Left ventricle myocardium inferior (tissue), 1 donor: ENCODE measurements around the gene DHRS3. TPM values are rescaled to one million over a fixed set of nuclear protein-coding genes. Genes with fewer than 3 reads are reported as not detected.
"Not testable (repeated sequence)": the region's sequence is repeated elsewhere in the genome, so short reads cannot be mapped to it uniquely, and the experiment has no call there.

Source experiments
- DNase-seq: peaks from one replicate; pipeline ENCODE4 v3.0.0-alpha.2; 2020
- H3K27ac ChIP-seq: fragments of 200-600 bp; replicated peaks from 2 replicates; pipeline ENCODE4 v1.8.0; 2021
- H3K27me3 ChIP-seq: fragments of 200-600 bp; 2 replicates; pipeline ENCODE4 v1.8.0; 2021; ENCODE audit warnings: low read depth
- H3K36me3 ChIP-seq: fragments of 200-600 bp; 2 replicates; pipeline ENCODE4 v1.8.0; 2021
- H3K4me1 ChIP-seq: fragments of 200-600 bp; 2 replicates; pipeline ENCODE4 v1.8.0; 2021
- H3K4me3 ChIP-seq: fragments of 200-600 bp; 2 replicates; pipeline ENCODE4 v1.8.0; 2021; ENCODE audit warnings: mild to moderate bottlenecking, moderate library complexity
- H3K9me3 ChIP-seq: fragments of 200-600 bp; replicated peaks from 2 replicates; pipeline ENCODE4 v1.8.0; 2021
- CTCF ChIP-seq: fragments of 200-600 bp; IDR thresholded peaks from 2 replicates; pipeline ENCODE4 v1.8.0; 2021; ENCODE audit warnings: antibody characterized with exemption, mild to moderate bottlenecking, borderline replicate concordance
- intact Hi-C: fragments of 100-400 bp; cut with micrococcal nuclease; formaldehyde crosslinking; loops from one replicate; pipeline ENCODE4 v1.11.0; 2022
- total RNA-seq: library from RNA; stranded (reverse); fragmentation: NEBNext Ultra II Directional; extraction: Animal tissue kit (Norgen Biotek cat#: 25700); gene quantifications from one replicate; pipeline ENCODE4 v1.2.1, GENCODE V29; 2021
- donor health status: DM: no; HTN: yes; CAD: no; lungs with severe emphysema.

DHRS3 gene
- total RNA-seq, 1 donor from 2014 or later, result 89.7 TPM

DNA sequence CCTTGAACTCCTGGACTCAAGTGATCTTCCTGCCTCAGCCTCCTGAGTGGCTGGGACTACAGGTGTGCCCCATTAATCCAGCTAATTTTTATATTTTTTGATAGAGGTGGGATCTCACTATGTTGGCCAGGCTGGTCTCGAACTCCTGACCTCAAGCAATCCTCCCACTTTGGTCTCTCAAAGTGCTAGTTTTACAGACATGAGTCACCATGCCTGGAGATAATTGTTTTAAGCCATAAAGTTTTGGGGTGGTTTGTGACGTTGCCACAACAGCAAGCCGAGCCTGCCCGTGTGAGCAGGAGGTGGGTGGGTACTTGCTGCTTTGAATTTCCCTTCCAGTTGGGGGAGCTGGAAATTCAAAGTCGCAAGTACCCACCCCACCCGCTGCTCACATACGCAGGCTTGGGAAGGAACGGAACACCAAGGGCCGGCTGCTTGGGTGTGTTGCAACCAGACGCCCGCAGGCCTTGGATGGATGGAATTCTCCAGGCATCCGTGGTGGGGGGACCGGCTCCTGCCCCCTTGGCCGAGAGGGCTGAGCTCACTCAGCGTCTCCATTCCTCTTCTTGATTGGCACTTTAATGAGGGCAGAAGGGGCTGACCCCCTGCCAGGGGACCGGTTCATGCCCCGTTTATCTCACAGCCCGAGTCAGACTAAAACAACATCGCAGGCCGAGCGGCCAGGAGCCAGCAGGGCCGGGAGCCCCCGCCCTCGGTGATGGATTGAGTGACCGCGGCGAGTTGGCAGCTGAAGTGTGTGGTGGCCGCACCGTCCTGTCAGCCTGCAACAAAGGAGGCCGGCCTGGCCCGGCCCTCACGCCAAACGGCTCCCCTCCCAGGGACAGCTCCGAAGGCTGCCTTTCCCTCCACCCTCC, 78.1 kb downstream of the DHRS3 start:
- intact Hi-C loops, result no loop called here

DNA sequence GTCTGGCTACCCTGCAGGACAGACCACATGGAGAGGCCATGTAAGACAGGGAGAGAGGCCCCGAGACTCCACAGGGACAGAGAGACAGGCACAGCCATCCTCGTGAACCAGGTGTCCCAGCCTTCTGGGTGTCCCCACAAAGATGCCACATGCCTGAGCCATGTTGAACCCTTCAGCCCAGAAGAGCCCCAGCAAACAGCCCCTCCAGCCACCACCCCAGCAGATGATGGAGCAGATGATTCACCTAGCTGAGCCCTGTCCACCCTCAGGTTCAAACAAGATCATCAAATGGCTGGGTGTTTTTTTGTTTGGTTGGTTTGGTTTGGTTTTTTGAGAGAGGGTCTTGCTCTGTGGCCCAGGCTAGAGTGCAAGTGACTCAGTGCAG, 78.7 kb downstream of the DHRS3 start:
- peaks cover 10% of the 10 kb centered on the region for H3K9me3 ChIP-seq
- DNase-seq, result no peak
- no peak for TF ChIP-seq CTCF
- H3K4me3 ChIP-seq, result no peak overlapping the region
- no peaks in the 10 kb centered on the region for H3K27me3 ChIP-seq
- peaks cover 25% of the 10 kb centered on the region for H3K4me1 ChIP-seq
- no peaks in the 10 kb centered on the region for H3K36me3 ChIP-seq
- peak overlapping the region; percentile 74 for H3K27ac ChIP-seq
- intact Hi-C loops, result no loop called here

More for the DNA sequence above, 78.1 kb downstream of the DHRS3 start:
- peak overlapping the region; percentile 74 for H3K27ac ChIP-seq
- H3K27me3 ChIP-seq, result no peaks in the 10 kb centered on the region
- H3K9me3 ChIP-seq, result peaks cover 10% of the 10 kb centered on the region
- H3K4me1 ChIP-seq, result peaks cover 30% of the 10 kb centered on the region
- peak; percentile 81 for DNase-seq
- TF ChIP-seq CTCF, result no peak
- H3K4me3 ChIP-seq, result peak overlapping the region; percentile 37
- no peaks in the 10 kb centered on the region for H3K36me3 ChIP-seq

DNA sequence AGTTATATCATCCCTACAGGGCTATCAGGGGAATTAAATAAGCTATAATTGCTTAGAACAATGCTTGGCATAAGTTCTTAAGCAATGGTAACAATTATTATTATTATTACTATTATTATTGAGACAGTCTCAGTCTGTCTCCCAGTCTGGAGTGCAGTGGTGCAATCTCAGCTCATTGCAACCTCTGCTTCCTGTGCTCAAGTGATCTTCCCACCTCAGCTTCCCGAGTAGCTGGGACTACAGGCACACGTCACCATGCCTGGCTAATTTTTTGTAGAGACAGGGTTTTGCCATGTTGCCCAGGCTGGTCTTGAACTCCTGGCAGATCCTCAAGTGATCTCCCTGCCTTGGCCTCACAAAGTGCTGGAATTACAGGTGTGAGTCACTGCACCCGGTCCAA, 79.5 kb downstream of the DHRS3 start:
- H3K4me3 ChIP-seq, DNase-seq, intact Hi-C loops, H3K9me3 ChIP-seq, H3K36me3 ChIP-seq, H3K27ac ChIP-seq, H3K27me3 ChIP-seq: not testable (repeated sequence)
- H3K4me1 ChIP-seq, result peaks cover 25% of the 10 kb centered on the region

- DNase-seq, result no peak
- no peak for TF ChIP-seq CTCF
- peaks cover 10% of the 10 kb centered on the region for H3K9me3 ChIP-seq
- H3K27ac ChIP-seq, result no peak overlapping the region
- no peaks in the 10 kb centered on the region for H3K27me3 ChIP-seq
- peaks cover 25% of the 10 kb centered on the region for H3K4me1 ChIP-seq
- intact Hi-C loops, result no loop called here
- no peaks in the 10 kb centered on the region for H3K36me3 ChIP-seq
- H3K4me3 ChIP-seq, result no peak overlapping the region
Measured at GRCh38 chr1:12537906-12538461, 80.0 kb downstream of the DHRS3 start.

DNA sequence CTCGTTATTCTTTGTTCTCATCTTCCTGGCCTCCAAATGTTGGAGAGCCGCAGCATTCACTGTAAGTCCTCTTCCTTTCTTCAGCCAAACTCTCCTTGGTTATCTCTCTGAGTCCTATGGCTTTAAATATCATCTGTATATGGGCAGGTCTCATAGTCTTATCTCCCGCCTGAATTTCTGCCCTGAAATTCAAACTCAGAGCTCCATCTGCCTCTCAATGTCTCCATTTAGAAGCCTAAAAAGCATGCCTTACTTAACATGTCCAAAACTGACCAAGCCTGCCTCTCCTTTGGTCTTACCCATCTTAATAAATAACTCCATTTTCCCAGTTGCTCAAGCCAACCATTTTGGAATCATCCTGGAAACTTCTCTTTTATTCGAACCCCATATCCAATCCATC, 80.7 kb downstream of the DHRS3 start:
- Histone ChIP-seq H3K9me3 (peaks cover 10% of the 10 kb centered on the region), H3K27ac (no peak overlapping the region), H3K36me3 (no peaks in the 10 kb centered on the region), H3K4me1 (peaks cover 25% of the 10 kb centered on the region), H3K4me3 (no peak overlapping the region), H3K27me3 (no peaks in the 10 kb centered on the region)
- intact Hi-C loops, result no loop called here
- DNase-seq, result no peak
- no peak for TF ChIP-seq CTCF
